HG03558 (cell line): Measurements from ENCODE around the gene PABPC1L.
A peak's percentile ranks its signal among the peaks of the same experiment; 100 is the strongest.
"Not testable (repeated sequence)": the region's sequence is repeated elsewhere in the genome, so short reads cannot be mapped to it uniquely, and the experiment has no call there.

Experiments used
- ATAC-seq: cut with Tn5 transposase; IDR thresholded peaks from one replicate; pipeline ENCODE4 v1.9.1; 2021; ENCODE audit warnings: moderate number of reproducible peaks; ENCODE audit not compliant: unreplicated experiment; ENCODE audit errors: extremely low read depth

The PABPC1L gene

GRCh38 chr20:44909872-44910689, at the start of gene PABPC1L:
PABPC1L (plus strand) TSS chr20:44910060; CDS start chr20:44910144, 84 bp downstream.
- no peak for ATAC-seq

GRCh38 chr20:44861531-44862006, 48.3 kb upstream of the PABPC1L start:
- no peak for ATAC-seq

- no peak for ATAC-seq
These were observed 47.6 kb upstream of the PABPC1L start for GRCh38 chr20:44862286-44862685.

GRCh38 chr20:44863365-44864084, 46.3 kb upstream of the PABPC1L start:
- not testable (repeated sequence) for ATAC-seq

GRCh38 chr20:44864493-44864892, 45.4 kb upstream of the PABPC1L start:
- ATAC-seq = not testable (repeated sequence)

GRCh38 chr20:44866703-44867335, 43.0 kb upstream of the PABPC1L start:
- no peak for ATAC-seq

GRCh38 chr20:44869471-44869870, 40.4 kb upstream of the PABPC1L start:
- no peak for ATAC-seq

GRCh38 chr20:44882360-44882759, 27.5 kb upstream of the PABPC1L start:
- not testable (repeated sequence) for ATAC-seq

GRCh38 chr20:44883214-44883902, 26.5 kb upstream of the PABPC1L start:
- no peak for ATAC-seq

GRCh38 chr20:44884907-44885391, 24.9 kb upstream of the PABPC1L start:
- peak; percentile 17 for ATAC-seq

GRCh38 chr20:44885392-44886265, 24.2 kb upstream of the PABPC1L start, which contains the start of gene YWHAB:
YWHAB (plus strand) TSS chr20:44885705; CDS start chr20:44901534, 15,829 bp downstream.
- peak; percentile 59 for ATAC-seq

GRCh38 chr20:44886266-44886651, 23.6 kb upstream of the PABPC1L start:
- no peak for ATAC-seq

GRCh38 chr20:44886828-44887227, 23.0 kb upstream of the PABPC1L start:
- no peak for ATAC-seq

- ATAC-seq = no peak
These were observed 22.4 kb upstream of the PABPC1L start for GRCh38 chr20:44887466-44887865.

GRCh38 chr20:44888226-44889103, 21.4 kb upstream of the PABPC1L start:
- ATAC-seq = no peak

- ATAC-seq = no peak
These were observed 18.0 kb upstream of the PABPC1L start for GRCh38 chr20:44891826-44892225.

- ATAC-seq = no peak
These were observed 14.9 kb upstream of the PABPC1L start for GRCh38 chr20:44894959-44895358.

GRCh38 chr20:44896583-44896982, 13.3 kb upstream of the PABPC1L start:
- no peak for ATAC-seq
